A549 (cell line): ENCODE results near the gene ADI1.

Source experiments
- CBX2 ChIP-seq: fragments of 200-600 bp; sonication (generic); IDR thresholded peaks from 2 replicates; pipeline ENCODE4 v1.6.1; 2016; ENCODE audit warnings: low read depth, mild to moderate bottlenecking, borderline replicate concordance
- EHMT2 ChIP-seq: fragments of 200-600 bp; sonication (generic); IDR thresholded peaks from 2 replicates; pipeline ENCODE4 v1.6.1; 2016; ENCODE audit warnings: antibody characterized with exemption, low read depth, mild to moderate bottlenecking, moderate library complexity
- EP300 ChIP-seq, 2 experiments: fragments of >200 bp; sonication (Bioruptor Twin); formaldehyde crosslinking; IDR thresholded peaks; 2 replicates in 1 of 2; 3 replicates in 1 of 2; pipeline ENCODE4 v1.6.1; 2016 to 2017
- ESRRA ChIP-seq: fragments of 150-350 bp; IDR thresholded peaks from 2 replicates; pipeline ENCODE4 v1.6.1; 2014; ENCODE audit warnings: mild to moderate bottlenecking, low read length, borderline replicate concordance
- HDAC2 ChIP-seq: fragments of 200-600 bp; sonication (generic); IDR thresholded peaks from 2 replicates; pipeline ENCODE4 v1.6.1; 2016
- POLR2A ChIP-seq: IDR thresholded peaks from 2 replicates; pipeline ENCODE4 v1.6.1; 2012; ENCODE audit warnings: mild to moderate bottlenecking, low read length
- TP53 ChIP-seq: fragments of 250-450 bp; sonication (Bioruptor Pico); IDR thresholded peaks from 2 replicates; pipeline ENCODE4 v1.5.0; 2021; ENCODE audit warnings: mild to moderate bottlenecking, moderate library complexity
- TF ChIP-seq, protein P1 (sequence below): fragments of >200 bp; sonication (Bioruptor Twin); formaldehyde crosslinking; IDR thresholded peaks from 3 replicates; pipeline ENCODE4 v1.5.1; 2016
- TF ChIP-seq, protein P2 (sequence below): IDR thresholded peaks from 2 replicates; pipeline ENCODE4 v1.6.1; 2012
- TF ChIP-seq, protein P3 (sequence below): fragments of 250-450 bp; sonication (Bioruptor Pico); IDR thresholded peaks from 2 replicates; pipeline ENCODE4 v1.5.0; 2021; ENCODE audit warnings: mild to moderate bottlenecking, moderate library complexity, borderline replicate concordance
- TF ChIP-seq, protein P4 (sequence below): fragments of 200-600 bp; sonication (generic); IDR thresholded peaks from 2 replicates; pipeline ENCODE4 v1.6.1; 2016; ENCODE audit warnings: antibody characterized with exemption, mild to moderate bottlenecking, moderate library complexity
- TF ChIP-seq, protein P5 (sequence below): fragments of 150-350 bp; IDR thresholded peaks from 2 replicates; pipeline ENCODE4 v1.6.1; 2014; ENCODE audit warnings: low read depth, mild to moderate bottlenecking, low read length

DNA sequence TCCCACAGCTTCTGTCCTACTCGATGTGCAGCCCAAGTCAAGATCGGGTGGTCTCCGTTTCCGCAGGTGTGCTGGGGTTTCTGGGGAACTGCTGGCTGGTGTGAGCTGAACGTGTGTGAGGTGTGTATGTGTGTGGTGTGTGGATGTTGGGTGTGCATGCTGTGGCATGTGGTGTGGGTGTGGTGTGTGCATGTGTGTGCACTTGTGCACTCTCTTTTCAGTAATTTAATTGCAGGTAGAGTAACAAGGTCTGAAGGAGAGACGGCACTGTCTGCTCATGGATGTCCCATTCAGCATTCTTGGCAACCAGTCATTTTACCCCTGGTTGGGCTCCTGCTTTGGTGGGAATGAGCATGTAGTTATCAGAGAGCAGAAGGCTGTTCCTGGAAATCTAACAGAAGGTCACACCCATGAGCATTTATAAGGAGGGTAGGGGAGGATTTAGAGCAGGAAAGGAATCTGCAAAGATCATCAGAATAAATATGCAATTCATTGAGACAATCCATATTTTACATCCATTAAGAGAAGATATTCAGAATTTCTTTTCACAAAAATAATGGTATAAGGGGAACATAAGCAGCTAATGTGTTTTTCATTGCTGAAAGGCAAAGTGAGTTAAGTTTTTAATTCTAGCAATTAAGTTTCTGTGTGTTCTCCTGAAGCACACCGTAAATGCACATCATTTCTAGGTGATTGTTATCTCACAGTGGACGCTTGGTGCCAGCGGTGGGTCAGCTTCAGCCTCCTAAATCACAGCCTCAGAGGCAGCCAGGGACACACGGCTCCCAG lies 60.7 kb downstream of the ADI1 start:
- no peak for TF ChIP-seq POLR2A
- TF ChIP-seq, protein P1, sequence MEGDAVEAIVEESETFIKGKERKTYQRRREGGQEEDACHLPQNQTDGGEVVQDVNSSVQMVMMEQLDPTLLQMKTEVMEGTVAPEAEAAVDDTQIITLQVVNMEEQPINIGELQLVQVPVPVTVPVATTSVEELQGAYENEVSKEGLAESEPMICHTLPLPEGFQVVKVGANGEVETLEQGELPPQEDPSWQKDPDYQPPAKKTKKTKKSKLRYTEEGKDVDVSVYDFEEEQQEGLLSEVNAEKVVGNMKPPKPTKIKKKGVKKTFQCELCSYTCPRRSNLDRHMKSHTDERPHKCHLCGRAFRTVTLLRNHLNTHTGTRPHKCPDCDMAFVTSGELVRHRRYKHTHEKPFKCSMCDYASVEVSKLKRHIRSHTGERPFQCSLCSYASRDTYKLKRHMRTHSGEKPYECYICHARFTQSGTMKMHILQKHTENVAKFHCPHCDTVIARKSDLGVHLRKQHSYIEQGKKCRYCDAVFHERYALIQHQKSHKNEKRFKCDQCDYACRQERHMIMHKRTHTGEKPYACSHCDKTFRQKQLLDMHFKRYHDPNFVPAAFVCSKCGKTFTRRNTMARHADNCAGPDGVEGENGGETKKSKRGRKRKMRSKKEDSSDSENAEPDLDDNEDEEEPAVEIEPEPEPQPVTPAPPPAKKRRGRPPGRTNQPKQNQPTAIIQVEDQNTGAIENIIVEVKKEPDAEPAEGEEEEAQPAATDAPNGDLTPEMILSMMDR = no peak
- TF ChIP-seq EP300 (IDR thresholded peaks at IDR 0.05) = no peak
- TF ChIP-seq HDAC2 = no peak
- no peak for TF ChIP-seq TP53
- TF ChIP-seq CBX2 = no peak
- TF ChIP-seq EHMT2 = no peak
- TF ChIP-seq ESRRA = no peak
- TF ChIP-seq, protein P2, sequence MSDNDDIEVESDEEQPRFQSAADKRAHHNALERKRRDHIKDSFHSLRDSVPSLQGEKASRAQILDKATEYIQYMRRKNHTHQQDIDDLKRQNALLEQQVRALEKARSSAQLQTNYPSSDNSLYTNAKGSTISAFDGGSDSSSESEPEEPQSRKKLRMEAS = no peak
- TF ChIP-seq, protein P3, sequence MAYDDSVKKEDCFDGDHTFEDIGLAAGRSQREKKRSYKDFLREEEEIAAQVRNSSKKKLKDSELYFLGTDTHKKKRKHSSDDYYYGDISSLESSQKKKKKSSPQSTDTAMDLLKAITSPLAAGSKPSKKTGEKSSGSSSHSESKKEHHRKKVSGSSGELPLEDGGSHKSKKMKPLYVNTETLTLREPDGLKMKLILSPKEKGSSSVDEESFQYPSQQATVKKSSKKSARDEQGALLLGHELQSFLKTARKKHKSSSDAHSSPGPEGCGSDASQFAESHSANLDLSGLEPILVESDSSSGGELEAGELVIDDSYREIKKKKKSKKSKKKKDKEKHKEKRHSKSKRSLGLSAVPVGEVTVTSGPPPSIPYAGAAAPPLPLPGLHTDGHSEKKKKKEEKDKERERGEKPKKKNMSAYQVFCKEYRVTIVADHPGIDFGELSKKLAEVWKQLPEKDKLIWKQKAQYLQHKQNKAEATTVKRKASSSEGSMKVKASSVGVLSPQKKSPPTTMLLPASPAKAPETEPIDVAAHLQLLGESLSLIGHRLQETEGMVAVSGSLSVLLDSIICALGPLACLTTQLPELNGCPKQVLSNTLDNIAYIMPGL = no peak
- TF ChIP-seq, protein P4, sequence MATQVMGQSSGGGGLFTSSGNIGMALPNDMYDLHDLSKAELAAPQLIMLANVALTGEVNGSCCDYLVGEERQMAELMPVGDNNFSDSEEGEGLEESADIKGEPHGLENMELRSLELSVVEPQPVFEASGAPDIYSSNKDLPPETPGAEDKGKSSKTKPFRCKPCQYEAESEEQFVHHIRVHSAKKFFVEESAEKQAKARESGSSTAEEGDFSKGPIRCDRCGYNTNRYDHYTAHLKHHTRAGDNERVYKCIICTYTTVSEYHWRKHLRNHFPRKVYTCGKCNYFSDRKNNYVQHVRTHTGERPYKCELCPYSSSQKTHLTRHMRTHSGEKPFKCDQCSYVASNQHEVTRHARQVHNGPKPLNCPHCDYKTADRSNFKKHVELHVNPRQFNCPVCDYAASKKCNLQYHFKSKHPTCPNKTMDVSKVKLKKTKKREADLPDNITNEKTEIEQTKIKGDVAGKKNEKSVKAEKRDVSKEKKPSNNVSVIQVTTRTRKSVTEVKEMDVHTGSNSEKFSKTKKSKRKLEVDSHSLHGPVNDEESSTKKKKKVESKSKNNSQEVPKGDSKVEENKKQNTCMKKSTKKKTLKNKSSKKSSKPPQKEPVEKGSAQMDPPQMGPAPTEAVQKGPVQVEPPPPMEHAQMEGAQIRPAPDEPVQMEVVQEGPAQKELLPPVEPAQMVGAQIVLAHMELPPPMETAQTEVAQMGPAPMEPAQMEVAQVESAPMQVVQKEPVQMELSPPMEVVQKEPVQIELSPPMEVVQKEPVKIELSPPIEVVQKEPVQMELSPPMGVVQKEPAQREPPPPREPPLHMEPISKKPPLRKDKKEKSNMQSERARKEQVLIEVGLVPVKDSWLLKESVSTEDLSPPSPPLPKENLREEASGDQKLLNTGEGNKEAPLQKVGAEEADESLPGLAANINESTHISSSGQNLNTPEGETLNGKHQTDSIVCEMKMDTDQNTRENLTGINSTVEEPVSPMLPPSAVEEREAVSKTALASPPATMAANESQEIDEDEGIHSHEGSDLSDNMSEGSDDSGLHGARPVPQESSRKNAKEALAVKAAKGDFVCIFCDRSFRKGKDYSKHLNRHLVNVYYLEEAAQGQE = no peak
- TF ChIP-seq, protein P5, sequence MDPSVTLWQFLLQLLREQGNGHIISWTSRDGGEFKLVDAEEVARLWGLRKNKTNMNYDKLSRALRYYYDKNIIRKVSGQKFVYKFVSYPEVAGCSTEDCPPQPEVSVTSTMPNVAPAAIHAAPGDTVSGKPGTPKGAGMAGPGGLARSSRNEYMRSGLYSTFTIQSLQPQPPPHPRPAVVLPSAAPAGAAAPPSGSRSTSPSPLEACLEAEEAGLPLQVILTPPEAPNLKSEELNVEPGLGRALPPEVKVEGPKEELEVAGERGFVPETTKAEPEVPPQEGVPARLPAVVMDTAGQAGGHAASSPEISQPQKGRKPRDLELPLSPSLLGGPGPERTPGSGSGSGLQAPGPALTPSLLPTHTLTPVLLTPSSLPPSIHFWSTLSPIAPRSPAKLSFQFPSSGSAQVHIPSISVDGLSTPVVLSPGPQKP = no peak
